ENCODE measurements around the gene TJP3. TPM values are rescaled to one million over a fixed set of nuclear protein-coding genes. Genes with fewer than 3 reads are reported as not detected.

The TJP3 gene
- total RNA-seq, 1 donor from 2014 or later: 1.5 TPM

DNA sequence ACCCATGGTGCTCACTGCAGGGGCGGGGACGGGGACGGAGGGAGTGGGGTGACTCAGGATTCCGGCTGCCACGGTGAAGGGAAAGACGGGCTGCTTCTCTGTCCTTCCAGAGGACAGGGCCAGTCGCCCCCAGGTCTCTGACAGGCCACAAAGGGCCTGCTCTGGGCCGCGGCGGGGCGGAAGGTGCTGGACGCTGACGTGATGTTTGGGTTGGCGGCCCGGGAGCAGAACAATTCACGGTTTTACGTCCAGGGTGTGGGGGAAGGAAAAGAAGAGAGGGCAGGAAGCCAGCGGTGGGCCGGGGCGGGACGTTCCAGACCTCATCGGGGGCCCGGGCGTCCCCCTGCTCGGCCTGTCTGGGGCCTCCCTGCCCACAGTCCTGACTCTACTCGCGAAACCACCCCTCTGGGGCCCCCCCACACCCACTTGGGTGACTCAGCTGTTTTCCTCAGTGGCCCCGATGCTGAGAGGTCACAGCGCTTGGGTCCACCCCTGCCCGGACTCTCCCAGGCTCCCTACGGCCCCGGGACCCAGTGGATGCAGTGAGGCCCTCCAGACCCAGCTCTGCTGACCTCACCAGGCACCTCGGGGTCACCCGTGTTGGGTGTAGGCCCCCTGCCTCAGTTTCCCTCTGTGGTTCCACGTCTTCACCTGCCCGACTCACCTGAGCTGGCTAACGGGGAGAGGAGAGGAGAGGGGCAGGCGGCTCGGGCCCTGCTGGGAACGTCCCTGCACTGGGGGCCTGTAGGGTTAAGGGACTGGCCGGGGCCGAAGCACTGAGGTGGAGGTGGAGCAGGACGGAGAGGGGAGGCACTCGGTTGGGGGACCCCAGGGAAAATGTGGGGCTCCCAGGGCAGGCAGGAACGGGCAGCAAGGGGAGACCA, 37.1 kb upstream of the TJP3 start:
- intact Hi-C loops (cut with micrococcal nuclease): no loop called here

DNA sequence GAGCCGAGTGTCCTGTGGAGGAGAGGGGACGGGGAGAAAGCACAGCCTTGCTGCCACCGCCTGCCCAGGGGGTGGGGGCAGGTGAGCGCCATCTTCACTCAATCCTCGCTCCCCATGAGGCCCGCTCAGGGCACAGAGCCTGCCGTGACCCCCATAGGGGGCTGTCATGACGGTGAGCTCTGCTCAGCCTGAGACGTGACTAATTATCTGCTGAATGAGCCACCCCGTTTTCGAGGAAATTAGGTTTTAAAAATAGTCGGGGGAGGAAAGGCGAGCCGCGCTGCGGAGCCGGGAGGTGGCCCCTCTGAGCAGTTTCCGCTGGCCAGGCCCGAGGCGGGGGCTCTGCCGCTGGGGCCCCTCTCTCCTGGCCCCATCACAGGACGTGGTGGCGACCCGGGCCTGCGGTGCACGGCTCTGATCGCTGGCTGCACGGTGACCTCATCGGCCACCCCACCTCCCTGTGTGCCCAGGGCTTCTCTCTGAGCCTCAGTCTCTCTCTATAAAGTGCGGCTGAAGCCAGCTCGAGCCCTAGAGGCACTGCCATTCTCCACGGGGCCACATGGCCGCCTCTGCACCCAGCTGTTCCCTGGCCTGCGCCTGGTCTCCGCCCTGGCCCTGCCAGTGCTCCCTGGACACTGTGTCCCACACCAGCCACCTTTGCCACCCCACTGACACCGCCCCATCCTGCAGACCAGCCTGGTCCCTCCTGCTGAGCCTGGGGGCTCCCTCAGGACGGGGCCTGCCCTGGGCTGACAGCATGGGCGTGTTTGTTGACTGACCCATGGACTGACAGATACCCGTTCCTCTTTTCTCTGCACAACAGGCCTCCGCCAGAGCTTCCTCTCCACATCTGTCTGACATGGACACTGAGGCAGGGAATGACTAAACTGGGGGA, 36.3 kb upstream of the TJP3 start:
- intact Hi-C loops (cut with micrococcal nuclease): no loop called here

DNA sequence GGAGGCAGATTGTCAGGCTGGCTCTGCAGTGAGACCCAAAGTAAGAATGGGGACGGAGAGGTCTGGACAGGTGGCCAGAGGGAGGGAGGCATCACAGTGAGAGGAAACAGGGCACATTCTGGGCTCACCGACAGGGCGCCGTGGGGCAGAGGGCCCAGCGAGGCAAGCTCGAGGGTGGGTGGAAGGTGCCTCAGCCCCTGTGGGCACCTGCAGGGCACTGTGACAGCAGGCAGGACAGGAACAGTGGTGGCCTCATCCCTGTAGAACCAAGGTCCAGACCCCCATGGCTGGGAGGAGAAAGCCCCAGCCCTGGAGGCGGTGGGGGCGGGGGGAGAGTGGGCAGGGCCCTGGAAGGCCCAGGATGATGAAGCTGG, 35.6 kb upstream of the TJP3 start:
- intact Hi-C loops (cut with micrococcal nuclease): no loop called here

DNA sequence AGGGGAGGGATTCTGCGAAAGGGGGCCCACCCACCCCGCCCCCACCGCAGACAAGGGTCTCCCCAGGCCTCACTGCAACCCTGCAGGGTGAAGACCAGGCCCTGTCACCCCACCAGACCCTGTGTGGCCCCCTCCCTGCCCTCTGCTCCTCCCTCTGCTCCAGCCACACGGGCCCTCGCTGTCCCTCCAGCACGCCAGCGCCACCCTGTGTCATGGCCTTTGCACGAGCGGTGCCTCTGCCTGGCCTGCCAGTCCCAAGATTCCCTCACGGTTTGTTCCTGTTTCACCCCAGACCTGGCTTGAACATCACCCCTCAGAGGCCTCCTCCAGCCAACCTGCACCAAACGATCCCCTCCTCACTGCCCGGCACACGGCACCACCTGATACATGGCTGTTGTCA, 35.2 kb upstream of the TJP3 start:
- intact Hi-C loops (cut with micrococcal nuclease): no loop called here

DNA sequence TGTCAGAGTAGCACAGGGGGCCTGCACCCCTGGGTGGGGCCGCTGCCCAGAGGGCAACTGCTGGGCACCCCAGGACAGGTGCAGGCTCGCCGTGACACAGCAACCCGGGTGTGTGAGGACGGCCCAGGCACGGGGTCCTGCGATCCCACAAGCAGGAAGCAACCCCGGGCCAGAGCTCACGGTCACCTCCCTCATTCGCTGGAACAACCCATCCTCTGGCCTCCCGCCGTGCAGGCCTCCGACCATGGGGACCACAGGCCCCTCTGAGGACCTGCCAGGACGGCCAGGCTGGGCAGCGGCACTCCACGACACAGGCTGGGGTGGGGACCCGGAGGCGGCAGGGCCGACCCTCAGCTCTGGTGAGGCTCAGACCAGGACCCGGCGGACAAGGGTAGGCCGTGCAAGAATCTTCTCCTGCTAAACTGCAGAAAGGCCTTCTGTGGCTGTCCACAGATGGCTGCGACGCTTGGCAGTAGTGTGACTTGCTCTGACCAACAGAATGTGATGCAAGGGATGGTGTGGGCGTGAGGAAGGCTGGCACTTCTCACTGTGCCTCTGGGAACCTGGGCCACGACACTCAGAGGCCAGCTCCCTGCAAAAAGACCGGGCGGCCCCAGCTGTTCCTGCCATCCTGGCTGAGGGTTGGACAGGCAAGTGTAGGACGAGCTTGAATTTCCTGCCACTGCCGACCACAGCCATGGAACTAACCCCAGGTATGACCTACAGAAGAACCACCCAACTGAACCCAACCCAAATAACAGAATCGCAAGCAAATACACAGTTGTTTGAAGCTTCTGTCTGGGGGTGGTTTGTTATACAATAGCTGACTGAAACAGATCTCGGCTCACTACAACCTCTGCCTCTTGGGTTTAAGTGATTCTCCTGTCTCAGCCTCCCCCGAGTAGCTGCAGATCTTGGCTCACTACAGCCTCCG, 34.4 kb upstream of the TJP3 start:
- intact Hi-C loops (cut with micrococcal nuclease): no loop called here

DNA sequence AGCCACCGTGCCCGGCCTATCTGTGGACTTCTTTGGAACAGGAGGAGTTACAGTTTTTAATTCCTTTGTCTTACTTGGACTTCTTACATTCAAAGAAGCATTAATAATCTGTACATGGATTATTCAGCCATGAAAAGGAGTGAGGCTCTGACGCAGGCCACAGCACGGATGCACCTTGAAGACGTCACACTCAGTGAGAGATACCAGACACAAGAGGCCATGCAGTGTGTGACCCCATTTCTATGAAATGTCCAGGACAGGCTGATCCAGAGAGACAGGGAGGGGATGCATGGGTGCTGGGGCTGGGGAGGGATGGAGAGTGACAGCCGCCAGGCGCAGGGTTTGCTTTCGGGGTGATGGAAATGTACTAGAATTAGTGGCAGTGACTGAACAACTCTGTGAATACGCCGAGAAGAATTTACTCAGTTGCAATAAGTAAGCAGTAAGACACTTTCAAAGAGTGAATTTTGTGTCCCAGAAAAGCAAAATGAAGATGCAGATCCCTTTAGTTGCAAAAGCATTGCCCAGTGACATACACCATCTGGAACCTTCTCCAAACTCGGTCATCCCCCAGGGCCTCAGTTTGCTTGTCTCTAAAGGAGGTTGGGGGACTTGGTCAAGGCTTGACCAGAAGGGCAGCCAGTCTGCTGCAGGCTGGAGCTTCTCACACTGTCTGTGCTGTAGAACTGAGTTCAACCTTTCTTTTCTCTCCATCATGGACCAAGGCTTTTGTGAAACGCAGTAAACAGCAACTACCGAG, 33.2 kb upstream of the TJP3 start:
- intact Hi-C loops (cut with micrococcal nuclease): no loop called here

DNA sequence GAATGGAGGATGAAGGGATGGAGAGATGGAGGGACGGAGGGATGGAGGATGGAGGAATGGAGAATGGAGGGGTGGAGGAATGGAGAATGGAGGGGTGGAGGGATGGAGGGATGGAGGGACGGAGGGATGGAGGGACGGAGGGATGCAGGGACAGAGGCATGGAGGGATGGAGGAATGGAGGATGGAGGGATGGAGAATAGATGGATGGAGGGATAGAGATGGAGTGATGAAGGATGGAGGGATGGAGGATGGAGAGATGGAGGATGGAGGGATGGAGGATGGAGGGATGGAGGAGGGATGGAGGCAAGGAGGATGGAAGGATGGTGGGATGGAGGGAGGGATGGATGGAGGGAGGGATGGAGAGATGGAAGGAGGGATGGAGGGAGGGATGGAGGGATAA, 30.0 kb upstream of the TJP3 start:
- intact Hi-C loops (cut with micrococcal nuclease): no loop called here

DNA sequence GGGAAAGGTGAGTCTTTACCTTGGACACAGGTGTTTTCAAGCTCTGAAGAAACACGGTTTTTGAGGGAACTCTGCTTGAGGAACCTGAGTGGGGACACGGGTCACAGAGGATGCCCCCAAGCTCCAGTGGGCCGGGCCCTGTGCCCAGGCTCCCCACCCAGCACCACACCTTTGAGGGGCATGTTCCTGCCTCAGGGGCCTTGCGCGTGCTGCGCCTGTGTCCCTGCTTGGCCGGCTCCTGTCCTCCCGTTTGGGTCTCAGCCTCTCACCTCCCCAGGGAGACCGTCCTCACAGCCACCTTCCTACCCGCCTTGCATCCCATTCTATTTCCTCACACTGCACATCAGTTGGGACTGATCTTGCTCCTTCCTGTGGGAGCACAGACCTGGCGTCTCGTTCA, 29.0 kb upstream of the TJP3 start:
- intact Hi-C loops (cut with micrococcal nuclease): no loop called here

DNA sequence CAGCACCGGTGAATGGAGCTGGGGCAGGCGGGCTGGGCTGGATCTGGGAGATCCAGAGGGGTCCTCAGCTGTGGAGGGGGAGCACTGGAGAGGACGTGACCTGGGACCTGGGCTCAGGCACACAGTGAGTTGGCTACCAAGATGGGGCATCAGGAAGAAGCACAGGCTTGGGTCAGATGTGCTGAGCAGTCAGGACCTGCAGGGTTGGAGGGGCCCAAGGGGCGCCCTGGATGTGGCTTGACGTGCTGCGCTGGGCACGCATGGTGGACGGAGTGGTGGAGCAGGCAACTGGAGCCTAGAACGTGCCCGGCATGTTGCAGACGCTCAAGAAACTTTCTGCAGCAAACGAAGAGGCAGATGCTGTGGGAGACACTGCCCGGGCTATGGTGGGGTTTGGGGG, 28.6 kb upstream of the TJP3 start:
- intact Hi-C loops (cut with micrococcal nuclease): no loop called here

DNA sequence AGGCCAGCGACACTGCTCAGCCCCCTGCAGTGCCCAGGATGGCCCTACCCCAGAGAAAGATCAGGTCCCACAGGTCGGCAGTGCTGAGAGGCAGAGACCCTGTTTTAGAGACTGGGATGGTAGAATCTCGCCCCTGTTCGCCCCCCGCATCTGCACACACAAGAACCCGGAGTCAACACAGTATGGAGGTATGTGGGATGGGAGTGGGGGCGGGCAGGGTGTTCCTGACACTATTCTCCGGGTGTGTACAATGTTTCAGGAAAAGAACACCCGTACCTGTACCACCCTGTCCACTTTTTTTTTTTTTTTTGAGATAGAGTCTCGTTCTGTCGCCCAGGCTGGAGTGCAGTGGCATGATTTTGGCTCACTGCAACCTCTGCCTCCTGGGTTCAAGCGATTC, 27.2 kb upstream of the TJP3 start:
- intact Hi-C loops (cut with micrococcal nuclease): no loop called here

DNA sequence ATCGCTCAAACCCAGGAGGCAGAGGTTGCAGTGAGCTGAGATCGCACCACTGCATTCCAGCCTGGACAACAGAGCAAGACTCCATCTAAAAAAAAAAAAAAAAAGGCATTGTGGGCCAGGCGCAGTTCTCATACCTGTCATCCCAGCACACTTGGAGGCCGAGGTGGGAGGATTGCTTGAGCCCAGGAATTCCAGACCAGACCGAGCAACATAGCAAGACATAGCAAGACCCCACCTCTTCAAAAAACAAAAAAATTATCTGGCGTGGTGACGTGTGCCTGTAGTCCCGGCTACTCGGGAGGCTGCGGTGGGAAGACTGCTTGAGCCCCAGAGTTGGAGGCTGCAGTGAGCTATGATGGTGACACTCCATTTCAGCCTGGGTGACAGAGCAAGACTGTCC, 25.9 kb upstream of the TJP3 start:
- intact Hi-C loops (cut with micrococcal nuclease): no loop called here

DNA sequence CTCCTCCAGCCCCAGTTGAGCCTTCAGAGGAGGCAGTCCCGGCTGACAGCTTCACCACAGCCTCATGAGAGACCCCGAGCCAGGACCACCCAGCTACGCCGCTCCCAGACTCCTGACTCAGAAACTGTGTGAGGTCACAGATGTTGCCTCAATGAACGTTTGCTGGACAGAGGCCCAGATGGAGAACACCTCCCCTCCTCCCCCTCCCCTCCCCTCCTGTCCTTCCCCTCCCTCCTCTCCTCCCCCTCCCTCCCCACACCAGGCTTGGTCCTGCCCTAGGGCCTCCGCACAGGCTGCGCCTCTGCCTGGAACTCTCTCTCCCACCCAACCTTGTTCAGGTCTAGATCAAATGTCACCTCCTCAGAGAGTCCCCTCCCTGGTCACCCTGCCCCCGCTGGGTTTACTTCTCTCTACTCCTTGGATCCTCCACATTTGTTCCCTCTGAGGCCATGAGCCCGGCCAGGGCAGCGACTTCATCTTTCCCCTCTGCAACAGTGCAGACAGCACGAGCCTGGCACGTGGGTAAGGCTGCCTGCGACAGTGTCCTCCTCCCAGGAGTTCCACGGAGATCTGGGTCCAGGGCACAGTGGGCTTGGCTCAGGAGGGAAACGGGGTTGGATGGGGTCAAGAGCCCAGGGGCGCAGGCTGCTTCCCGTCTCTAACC, 25.3 kb upstream of the TJP3 start:
- intact Hi-C loops (cut with micrococcal nuclease): no loop called here

DNA sequence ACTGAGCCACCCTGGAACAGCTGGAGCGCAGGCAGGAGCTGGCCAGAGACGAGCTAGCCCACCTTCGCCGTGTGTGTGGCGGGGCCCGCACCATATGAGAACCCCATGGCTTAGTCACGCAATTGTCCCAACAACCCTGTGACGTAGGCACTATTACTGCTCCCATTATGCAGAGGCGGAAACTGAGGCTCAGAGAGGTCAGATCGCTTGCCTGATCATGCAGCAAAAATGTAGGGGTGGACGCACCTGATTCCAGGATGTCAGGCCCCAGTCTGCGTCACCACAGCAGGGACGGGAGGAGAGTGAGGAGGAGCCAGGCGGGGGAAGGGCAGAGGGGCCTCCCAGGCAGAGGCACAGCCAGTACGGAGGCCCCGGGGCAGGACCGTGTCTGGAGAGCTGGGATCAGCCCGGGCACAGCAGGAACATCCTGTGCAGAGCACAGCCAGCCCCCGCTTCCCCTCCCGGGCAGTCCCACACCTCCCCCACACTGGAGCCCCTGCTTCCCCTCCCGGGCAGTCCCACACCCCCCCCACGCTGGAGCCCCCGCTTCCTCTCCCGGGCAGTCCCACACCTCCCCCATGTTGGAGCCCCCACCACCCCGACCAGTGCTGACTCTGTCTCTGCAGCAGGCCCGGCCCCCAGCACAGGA, 24.7 kb upstream of the TJP3 start:
- intact Hi-C loops (cut with micrococcal nuclease): no loop called here

DNA sequence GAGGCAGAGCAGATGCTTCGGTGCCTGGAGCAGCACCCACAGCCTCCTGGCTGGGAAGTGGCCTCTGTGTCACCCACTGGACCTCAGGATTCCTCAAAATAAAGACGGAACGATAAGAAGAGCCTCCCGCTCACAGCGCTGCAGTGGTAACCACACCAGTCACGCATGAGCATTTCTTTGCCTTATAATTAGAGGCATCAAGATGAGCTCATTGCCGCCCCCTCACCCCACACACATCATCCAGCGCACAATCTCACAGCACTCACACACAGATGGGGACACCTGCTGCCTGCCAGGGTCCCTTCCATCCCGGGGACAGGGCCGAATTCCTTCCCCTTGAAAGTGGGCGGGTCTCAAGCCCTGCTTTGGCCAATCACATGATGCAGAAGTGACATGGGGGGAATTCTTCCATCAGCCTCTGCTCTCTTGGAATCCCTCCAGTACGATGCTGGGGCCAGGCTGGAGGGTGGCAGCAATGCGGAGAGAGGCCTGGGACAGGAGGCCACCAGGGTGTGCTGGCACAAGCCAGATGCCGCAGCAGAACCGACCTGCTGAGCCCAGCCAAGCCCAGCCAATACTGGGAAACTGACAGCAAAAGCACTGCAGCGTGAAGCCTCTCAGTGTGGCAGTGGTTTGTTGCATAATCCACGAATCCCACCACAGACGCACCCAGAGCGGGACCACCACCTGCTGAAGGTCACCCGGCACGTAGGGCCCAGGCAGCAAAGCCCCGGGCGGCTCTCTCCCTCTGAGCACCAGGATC, 23.9 kb upstream of the TJP3 start:
- intact Hi-C loops (cut with micrococcal nuclease): no loop called here

DNA sequence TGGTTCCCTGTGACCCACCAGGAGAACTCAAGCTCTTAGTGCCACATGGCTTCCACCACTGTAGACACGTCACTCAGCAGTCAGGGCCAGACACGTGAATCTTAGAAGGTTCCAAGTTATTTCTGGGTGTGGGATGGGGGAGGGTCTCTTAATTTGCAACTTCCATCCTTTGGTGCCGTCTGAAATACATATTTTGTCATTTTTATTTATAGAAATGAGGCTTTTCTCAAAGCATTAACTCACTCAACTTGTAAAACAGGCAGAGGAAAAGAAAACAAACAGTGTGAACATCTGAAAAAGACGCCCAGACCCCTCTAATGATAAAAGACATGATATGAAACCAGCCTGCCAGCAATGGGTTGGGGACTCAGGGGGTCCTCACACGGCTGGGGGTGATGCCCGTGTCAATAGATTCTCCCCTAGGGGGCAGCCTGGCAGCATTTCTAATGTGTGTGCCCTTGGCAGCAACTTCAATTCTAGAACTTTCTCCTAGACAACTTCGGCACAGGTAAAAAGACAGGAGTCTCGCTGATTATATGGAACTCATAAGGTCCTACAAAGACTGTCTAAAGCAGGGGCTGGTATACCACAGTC, 23.3 kb upstream of the TJP3 start:
- intact Hi-C loops (cut with micrococcal nuclease): no loop called here

DNA sequence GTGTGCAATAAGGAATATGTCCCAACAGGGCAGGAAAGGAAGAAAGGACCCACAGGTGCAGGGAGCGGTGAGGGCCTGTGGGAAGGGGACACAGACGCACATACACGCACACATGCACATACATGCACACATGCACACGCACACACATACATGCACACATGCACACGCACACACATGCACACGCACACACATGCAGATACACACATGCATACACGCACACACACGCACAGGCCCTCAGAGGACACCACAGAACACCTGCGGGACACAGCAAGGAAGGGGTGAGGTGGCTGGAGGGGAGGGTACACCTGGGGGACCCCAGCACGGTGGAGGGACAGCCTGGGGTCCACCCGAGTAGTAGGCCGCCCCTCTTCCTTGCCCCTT, 20.8 kb upstream of the TJP3 start:
- intact Hi-C loops (cut with micrococcal nuclease): no loop called here

DNA sequence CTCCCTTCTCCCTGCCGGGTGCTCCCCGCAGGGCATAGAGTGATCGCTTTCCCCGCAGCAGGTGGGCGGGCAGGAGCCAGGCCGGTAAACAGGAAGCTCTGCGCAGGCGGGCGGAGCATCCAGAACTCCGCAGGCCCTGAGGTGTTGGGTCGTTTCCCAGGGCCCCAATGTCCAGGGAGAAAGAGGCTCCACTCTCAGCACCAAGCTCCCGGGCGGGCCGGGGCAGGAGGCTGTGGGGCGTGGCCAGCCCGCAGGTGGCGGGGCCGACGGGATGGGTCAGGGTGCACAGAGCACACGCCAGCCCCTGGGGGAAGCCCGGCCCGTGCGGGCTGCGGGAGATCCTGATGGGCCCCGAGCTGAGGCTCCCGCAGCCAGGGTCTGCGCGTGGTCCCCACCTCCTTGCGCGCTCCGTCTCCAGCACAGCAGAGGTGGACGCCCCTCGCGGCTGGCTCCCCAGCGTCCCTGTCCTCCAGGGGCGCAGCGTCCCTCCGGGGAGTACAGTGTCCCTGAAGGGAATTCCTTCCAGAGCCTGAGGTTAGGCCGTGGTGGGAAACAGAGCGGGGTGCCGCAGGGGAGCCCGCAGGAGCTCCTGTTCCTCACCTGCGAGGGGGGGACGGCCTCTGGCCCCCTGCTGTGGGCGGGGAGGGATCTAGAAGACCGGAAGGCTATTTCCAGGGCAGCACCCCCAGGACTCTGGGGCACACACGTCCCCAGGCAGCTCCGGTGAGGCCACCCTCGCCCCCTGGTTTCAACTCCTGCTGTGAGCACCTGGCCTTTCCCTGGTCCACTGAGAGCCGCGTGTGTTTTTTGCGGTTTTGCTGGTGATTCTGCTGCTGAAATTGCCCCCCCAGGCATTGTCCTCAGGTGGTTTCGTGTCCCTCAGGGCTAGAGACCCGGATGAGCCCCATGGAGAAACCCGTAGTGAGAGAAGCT, 20.1 kb upstream of the TJP3 start:
- intact Hi-C loops (cut with micrococcal nuclease): no loop called here

Measured in T-helper 1 cell treated with Interleukin-12 subunit alpha and Interleukin-12 subunit beta and Interleukin-4 antibody, amounts not matched to agents 30 ng/mL and 1 ng/mL, for 36 hours (primary cell).